ENCODE data around the gene MT1F. TPM values are rescaled to one million over a fixed set of nuclear protein-coding genes. Genes with fewer than 3 reads are reported as not detected.

Gene MT1F
- total and polyA plus RNA-seq, 9 of the 15 experiments (the other 6 are each of a cell fraction or from before 2014, with no cell fraction given) = 0.18 to 0.68 (median 0.29) TPM; not detected in 5

DNA sequence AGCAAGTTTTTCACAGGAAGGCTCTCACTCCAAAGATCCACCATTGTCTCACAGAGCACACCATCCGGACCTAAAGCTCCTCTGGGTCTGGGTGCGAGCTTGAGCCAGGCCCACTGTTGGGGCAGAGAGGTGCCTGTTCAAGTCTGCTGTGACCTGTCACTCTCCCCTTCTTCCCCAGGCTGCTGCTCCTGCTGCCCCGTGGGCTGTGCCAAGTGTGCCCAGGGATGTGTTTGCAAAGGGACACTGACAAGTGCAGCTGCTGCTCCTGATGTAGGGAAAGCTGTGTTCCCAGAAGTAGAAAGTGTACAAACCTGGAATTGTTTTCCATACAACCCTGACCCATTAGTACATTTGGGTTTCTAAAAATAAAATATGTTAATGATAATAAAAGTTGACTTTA, 19.7 kb downstream of the MT1F start (continued):
- TF ChIP-seq, protein P1, sequence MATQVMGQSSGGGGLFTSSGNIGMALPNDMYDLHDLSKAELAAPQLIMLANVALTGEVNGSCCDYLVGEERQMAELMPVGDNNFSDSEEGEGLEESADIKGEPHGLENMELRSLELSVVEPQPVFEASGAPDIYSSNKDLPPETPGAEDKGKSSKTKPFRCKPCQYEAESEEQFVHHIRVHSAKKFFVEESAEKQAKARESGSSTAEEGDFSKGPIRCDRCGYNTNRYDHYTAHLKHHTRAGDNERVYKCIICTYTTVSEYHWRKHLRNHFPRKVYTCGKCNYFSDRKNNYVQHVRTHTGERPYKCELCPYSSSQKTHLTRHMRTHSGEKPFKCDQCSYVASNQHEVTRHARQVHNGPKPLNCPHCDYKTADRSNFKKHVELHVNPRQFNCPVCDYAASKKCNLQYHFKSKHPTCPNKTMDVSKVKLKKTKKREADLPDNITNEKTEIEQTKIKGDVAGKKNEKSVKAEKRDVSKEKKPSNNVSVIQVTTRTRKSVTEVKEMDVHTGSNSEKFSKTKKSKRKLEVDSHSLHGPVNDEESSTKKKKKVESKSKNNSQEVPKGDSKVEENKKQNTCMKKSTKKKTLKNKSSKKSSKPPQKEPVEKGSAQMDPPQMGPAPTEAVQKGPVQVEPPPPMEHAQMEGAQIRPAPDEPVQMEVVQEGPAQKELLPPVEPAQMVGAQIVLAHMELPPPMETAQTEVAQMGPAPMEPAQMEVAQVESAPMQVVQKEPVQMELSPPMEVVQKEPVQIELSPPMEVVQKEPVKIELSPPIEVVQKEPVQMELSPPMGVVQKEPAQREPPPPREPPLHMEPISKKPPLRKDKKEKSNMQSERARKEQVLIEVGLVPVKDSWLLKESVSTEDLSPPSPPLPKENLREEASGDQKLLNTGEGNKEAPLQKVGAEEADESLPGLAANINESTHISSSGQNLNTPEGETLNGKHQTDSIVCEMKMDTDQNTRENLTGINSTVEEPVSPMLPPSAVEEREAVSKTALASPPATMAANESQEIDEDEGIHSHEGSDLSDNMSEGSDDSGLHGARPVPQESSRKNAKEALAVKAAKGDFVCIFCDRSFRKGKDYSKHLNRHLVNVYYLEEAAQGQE (IDR thresholded peaks at IDR 0.05; ENCODE audit: borderline replicate concordance) = no peak
- TF ChIP-seq, protein P1 (CRISPR knock-in tag; IDR thresholded peaks at IDR 0.05; ENCODE audit: low read depth) = no peak
- TF ChIP-seq SREBF1 (IDR thresholded peaks at IDR 0.05; ENCODE audit: borderline replicate concordance, low read depth, low read length) = no peak
- TF ChIP-seq, protein P2, sequence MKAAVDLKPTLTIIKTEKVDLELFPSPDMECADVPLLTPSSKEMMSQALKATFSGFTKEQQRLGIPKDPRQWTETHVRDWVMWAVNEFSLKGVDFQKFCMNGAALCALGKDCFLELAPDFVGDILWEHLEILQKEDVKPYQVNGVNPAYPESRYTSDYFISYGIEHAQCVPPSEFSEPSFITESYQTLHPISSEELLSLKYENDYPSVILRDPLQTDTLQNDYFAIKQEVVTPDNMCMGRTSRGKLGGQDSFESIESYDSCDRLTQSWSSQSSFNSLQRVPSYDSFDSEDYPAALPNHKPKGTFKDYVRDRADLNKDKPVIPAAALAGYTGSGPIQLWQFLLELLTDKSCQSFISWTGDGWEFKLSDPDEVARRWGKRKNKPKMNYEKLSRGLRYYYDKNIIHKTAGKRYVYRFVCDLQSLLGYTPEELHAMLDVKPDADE (conservative IDR thresholded peaks at IDR 0.05; ENCODE audit: control insufficient read depth, low read depth, low read length) = no peak
- TF ChIP-seq SLC30A9 (CRISPR knock-in tag; IDR thresholded peaks at IDR 0.05) = no peak
- TF ChIP-seq, protein P3, sequence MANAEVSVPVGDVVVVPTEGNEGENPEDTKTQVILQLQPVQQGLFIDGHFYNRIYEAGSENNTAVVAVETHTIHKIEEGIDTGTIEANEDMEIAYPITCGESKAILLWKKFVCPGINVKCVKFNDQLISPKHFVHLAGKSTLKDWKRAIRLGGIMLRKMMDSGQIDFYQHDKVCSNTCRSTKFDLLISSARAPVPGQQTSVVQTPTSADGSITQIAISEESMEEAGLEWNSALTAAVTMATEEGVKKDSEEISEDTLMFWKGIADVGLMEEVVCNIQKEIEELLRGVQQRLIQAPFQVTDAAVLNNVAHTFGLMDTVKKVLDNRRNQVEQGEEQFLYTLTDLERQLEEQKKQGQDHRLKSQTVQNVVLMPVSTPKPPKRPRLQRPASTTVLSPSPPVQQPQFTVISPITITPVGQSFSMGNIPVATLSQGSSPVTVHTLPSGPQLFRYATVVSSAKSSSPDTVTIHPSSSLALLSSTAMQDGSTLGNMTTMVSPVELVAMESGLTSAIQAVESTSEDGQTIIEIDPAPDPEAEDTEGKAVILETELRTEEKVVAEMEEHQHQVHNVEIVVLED (CRISPR knock-in tag; IDR thresholded peaks at IDR 0.05) = no peak
- TF ChIP-seq TEAD2 (tag; IDR thresholded peaks at IDR 0.05) = no peak
- TF ChIP-seq JUND (IDR thresholded peaks at IDR 0.05; ENCODE audit: borderline replicate concordance, low read depth, low read length) = no peak
- no peak for TF ChIP-seq JUND (tag; IDR thresholded peaks at IDR 0.05; ENCODE audit: borderline replicate concordance, low read depth, low read length)
- TF ChIP-seq, protein P4, sequence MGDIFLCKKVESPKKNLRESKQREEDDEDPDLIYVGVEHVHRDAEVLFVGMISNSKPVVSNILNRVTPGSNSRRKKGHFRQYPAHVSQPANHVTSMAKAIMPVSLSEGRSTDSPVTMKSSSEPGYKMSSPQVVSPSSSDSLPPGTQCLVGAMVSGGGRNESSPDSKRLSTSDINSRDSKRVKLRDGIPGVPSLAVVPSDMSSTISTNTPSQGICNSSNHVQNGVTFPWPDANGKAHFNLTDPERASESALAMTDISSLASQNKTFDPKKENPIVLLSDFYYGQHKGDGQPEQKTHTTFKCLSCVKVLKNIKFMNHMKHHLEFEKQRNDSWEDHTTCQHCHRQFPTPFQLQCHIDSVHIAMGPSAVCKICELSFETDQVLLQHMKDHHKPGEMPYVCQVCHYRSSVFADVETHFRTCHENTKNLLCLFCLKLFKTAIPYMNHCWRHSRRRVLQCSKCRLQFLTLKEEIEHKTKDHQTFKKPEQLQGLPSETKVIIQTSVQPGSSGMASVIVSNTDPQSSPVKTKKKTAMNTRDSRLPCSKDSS (IDR thresholded peaks at IDR 0.05; ENCODE audit: low read depth, partially characterized antibody) = no peak
- TF ChIP-seq, protein P5, sequence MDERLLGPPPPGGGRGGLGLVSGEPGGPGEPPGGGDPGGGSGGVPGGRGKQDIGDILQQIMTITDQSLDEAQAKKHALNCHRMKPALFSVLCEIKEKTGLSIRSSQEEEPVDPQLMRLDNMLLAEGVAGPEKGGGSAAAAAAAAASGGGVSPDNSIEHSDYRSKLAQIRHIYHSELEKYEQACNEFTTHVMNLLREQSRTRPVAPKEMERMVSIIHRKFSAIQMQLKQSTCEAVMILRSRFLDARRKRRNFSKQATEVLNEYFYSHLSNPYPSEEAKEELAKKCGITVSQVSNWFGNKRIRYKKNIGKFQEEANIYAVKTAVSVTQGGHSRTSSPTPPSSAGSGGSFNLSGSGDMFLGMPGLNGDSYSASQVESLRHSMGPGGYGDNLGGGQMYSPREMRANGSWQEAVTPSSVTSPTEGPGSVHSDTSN (CRISPR knock-in tag; IDR thresholded peaks at IDR 0.05; ENCODE audit: low read depth) = no peak
- TF ChIP-seq, protein P5 (tag; conservative IDR thresholded peaks at IDR 0.05; ENCODE audit: low read depth) = no peak
